Activated CD4-positive, alpha-beta T cell treated with anti-CD3 and anti-CD28 coated beads, Interleukin-2, Interleukin-4, amounts not matched to agents 100 ng/mL and 50 ng/mL, durations not matched to agents 16 hours and 8 hours (primary cell): ENCODE data around the gene CYP4F3.
"Not testable (repeated sequence)": the region's sequence is repeated elsewhere in the genome, so short reads cannot be mapped to it uniquely, and the experiment has no call there.

Experiments
- DNase-seq: peaks from one replicate; pipeline ENCODE4 v3.0.0-alpha.2; 2020; ENCODE audit warnings: low spot score

CYP4F3 gene, protein sequence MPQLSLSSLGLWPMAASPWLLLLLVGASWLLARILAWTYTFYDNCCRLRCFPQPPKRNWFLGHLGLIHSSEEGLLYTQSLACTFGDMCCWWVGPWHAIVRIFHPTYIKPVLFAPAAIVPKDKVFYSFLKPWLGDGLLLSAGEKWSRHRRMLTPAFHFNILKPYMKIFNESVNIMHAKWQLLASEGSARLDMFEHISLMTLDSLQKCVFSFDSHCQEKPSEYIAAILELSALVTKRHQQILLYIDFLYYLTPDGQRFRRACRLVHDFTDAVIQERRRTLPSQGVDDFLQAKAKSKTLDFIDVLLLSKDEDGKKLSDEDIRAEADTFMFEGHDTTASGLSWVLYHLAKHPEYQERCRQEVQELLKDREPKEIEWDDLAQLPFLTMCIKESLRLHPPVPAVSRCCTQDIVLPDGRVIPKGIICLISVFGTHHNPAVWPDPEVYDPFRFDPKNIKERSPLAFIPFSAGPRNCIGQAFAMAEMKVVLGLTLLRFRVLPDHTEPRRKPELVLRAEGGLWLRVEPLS

DNA sequence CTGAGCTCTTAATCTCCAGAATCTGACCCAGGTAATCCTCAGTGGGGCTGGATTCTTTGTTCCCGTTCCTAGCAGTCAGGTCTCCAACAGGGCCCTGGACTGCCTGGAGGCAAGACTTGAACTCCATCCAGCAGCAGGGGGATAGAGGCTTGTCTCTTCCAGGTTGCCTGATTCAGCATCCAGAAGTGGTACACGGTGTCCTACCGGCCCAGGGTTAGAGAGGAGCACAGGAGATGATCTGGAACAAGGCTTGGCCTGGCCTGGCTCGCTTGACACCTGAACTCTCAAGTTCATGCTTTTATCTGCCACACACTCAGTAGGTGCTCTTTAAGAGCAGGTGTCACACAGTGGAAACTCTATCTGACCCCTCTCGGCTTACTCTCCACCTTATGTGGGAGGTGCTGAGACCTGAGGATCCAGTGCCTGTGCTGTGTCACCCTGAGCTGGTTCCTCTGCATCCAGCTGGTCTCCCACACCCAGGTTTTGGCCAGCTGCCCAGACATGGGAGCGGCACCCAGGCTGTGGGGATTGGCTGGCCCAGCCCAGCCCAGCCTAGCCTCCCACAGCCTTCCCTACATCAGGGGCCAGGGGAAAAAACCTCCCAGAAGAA lies at the start of gene CYP4F3:
Gene CYP4F3 (plus strand): TSS at position 604 of the 610 bp plus-strand sequence. CDS start 519 bp downstream, outside the sequence.
- no peak for DNase-seq

DNA sequence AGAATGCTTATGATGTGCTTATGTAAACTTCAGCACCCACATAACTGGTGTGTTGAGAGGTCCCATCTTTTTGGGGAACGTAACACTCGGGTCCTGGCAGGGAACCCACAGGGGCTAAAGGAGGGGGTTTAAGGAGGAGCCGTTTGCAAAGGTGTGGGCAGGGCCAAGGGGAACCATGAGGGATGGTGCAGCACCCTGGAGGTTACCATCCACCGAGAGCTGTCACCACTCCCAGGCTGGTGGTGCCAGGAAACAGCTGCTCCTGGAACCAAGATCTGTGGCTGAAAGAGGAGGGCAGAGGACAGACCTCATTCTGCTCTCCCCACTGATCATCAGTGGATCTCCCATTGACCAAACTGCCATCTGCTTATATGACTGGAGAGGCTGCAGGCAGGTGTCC lies 48.9 kb upstream of the CYP4F3 start:
- DNase-seq, result no peak

DNA sequence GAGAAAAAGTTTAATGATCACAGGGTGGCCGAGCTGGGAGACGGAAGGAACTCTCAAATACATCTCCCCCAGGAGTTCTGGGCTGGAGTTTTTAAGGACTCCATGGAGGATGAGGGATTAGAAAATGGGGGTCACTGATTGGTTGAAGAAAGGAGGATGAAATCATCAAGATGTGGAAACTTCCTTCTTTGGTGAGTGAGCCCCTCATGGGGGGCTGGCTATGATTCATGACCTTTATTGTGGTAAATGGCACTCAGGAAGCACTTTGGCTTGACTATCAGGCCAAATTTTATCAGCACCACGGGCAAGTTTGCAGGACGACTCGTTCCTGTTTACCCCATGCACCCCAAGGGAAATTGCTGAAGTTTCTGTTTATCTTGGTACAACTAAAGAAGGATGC lies 48.2 kb upstream of the CYP4F3 start:
- DNase-seq, result not testable (repeated sequence)

DNA sequence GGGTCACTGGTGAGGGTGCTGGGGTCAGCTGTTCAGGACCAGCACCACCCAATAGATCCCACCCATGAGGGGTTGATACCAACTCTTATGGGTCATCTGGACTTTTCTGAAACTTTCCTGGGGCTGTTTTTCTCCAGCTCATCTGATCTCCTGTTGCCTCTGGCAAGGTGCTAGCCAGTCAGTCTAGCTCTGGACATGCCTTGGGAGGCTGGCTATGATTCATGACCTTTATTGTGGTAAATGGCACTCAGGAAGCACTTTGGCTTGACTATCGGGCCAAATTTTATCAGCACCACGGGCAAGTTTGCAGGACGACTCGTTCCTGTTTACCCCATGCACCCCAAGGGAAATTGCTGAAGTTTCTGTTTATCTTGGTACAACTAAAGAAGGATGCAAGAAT lies 46.9 kb upstream of the CYP4F3 start:
- DNase-seq, result not testable (repeated sequence)

DNA sequence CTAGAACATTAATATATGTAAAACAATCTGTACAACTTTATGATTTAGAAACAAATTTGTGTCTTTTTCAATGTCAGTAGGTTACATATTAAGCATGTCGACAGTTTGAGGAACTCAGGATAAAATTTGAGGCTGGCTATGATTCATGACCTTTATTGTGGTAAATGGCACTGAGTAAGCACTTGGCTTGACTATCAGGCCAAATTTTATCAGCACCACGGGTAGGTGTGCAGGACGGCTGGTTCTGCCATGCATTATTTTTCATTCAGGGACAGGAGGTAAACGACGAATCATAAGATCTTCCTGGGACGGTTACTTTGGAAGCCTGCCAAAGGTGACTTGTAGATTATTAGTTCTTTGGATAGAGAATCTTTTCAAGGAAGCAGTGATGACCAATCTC lies 45.6 kb upstream of the CYP4F3 start:
- no peak for DNase-seq

DNA sequence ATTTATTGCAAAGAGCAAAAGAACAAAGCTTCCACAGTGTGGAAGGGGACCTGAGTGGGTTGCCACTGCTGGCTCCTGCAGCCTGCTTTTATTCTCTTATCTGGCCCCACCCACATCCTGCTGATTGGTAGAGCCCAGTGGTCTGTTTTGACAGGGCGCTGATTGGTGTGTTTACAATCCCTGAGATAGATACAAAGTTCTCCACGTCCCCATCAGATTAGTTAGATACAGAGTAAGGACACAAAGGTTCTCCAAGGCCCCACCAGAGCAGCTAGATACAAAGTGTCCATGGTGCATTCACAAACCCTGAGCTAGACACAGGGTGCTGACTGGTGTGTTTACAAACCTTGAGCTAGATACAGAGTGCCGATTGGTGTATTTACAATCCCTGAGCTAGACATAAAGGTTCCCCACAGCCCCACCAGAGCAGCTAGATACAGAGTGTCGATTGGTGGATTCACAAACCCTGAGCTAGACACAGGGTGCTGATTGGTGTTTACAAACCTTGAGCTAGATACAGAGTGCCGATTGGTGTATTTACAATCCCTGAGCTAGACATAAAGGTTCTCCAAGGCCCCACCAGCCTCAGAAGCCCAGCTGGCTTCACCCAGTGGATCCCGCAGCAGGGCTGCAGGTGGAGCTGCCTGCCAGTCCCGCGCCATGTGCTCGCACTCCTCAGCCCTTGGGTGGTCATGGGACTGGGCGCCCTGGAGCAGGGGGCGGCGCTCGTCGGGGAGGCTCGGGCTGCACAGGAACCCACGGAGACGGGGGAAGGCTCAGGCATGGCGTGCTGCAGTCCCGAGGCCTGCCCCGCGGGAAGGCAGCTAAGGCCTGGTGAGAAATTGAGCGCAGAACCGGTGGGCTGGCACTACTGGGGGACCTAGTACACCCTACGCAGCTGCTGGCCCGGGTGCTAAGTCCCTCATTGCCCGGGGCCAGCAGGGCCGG lies 32.4 kb upstream of the CYP4F3 start:
- DNase-seq, result not testable (repeated sequence)

DNA sequence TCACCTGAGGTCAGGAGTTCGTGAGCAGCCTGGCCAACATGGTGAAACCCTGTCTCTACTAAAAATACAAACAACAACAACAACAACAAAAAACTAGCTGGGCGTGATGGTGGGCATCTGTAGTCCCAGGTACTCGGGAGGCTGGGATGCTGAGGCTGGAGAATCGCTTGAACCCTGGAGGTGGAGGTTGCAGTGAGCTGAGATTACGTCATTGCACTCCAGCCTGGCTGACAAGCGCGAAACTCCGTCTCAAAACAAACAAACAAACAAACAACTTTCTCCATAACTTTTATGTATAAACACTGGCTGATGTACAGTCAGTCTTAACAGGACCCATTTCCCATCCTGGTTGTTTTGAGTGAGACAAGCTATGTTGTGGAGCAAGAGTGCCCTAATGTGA lies 31.4 kb upstream of the CYP4F3 start:
- DNase-seq, result no peak

DNA sequence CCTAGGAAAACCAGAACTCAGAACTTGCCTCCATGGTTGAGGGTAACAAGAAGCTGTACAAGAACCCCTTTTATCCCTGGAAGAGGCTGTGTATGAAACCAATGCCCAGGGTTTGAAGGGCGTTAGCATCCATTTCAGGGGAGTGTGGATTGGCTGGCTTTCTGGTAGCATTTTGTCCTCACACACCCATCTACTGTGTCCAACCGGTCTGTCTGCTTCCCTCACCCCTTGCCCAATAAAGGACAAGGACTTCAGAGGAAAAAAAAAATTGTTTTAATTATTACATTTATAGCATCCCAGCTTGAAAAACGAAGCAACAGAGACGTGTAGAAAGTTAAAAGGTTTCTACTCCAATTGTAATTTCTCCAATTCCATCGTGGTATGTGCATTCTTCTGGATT lies 28.4 kb upstream of the CYP4F3 start:
- DNase-seq, result no peak

DNA sequence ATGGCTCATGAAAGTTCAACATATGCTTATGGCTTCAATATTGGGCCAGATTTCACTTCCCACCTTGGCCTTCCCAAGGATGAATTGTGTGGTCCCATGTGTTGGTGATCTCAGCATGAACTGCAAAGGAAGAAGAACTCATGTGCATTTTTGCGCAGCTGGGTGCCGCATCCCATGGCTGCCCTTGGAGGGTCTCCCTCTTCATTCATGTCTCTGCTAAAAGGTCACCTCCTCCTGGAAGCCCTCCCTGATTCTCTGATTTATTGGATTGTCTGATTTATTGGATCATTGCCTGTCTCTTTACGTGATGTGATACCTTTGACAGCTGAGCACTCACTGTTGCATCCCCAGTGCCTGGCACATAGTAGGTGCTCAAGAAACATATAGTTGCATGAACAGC lies 27.4 kb upstream of the CYP4F3 start:
- no peak for DNase-seq

DNA sequence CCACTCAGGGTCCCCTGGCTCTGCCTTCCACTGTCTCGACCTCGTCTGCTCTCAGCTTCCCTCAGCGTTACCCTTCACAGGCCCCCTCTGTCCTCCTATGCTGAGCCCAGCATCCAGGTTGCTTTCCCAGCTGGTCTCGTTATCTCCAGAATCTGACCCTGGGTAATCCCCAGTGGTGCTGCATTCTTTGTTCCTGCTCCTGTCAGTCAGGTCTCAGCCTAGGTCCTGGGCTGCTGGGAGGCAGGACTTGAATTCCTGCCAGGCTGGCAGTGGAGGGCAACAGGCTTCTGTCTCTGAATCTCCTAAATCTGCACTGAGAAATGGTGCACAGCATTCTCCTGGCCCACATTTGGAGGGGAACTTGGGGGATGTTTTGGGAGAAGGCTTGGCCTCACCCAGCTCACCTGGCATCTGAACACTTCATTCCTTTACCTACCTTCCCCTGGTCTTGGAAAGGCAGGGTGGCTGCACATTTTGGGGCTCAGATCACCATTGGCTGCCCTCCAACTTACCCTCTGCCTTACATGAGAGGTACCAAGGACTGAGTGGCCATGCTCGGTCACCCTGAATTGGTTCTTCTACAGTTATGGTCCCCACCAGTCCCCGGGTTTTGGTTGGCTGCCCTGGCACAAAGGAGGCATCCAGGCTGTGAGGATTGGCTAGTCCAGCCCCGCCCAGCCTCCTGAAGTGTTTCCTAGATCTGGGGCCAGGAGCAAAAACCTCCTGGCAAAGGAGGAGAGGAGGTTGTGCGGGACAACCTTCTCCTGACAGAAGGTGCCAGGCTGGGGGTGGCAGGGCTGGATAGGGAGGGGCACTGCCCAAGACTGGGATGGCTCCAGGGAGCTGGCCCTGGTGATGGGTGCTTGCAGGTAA lies 26.0 kb upstream of the CYP4F3 start, which contains the start of gene CYP4F8:
Gene CYP4F8 (plus strand): TSS at position 712 of the 873 bp plus-strand sequence. CDS start 399 bp downstream, outside the sequence.
- no peak for DNase-seq

DNA sequence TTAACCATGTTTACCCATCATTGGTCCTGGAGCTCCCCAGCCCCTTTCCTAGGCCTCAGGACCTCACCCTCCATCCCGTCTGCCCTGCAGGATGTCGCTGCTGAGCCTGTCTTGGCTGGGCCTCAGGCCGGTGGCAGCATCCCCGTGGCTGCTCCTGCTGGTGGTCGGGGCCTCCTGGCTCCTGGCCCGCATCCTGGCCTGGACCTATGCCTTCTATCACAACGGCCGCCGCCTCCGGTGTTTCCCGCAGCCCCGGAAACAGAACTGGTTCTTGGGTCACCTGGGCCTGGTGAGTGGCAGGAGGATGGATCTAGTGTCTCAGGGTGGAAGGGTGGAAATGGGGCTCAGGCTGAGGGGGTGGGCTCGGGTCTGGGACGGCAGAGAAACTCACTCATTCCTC lies 25.2 kb upstream of the CYP4F3 start:
- DNase-seq, result no peak

DNA sequence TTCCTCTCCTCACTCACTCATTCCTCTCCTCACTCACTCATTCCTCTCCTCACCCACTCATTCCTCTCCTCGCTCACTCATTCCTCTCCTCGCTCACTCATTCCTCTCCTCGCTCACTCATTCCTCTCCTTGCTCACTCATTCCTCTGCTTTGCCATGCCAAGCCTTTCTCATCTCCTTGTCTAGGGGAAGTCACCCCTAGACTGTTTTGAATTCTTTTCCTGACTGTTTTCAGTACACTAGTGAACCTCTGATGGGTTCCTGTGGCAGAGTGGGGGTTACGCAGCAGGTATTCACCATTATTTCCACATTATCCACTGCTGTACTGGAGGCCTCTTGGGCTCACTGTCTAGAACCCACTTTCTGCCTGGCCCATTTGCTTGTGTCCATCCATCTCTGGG lies 24.5 kb upstream of the CYP4F3 start:
- DNase-seq, result no peak

DNA sequence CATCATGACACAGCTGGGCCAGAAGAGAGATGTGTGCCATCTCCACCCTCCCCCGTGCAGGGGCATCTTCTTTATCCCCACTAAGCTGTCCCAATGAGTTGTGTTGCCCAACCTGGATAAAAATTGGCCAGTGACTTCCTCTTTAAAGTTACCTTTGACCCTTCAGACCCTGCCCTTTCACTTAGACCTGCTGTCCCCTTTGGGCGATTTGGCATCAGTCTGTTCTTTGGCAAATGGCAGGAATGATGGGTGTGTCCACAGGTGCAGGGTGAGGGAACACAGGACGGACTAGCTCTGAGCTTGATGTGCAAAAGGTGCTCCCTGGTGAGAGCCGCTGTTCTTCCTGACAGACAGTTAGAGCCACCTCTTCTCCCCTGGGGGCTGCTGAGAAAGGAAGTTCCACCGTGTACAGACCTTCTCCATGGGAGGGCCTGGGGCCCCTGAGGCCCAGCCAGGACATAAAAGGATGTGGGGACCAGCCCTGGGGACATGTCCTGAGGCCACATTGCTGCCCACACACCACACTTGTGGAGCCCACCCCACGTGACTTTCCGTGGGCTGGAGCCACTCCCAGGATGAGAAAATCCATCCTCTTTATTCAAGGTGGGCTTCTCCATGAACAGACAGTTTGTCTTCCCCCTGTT lies 23.9 kb upstream of the CYP4F3 start:
- DNase-seq, result no peak

DNA sequence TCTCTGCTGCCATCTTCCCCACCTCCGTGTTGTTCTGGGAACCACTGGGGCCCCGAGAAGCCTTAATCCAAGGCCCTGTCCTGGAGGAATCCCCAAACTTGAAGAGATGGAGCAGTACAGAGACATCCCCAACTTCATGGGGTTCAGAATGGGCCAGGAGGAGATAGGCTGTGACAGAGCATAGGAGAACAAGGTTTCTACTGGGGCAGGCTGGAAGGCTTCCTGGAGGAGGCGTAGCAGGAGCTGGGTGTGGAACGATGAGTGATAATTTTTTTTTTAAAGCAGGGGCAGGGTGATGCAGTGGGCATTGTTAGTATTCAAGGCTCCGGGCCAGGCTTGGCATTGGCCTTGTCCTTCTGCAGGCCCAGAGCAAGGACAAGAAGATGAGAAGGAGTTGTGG lies 22.4 kb upstream of the CYP4F3 start:
- no peak for DNase-seq

DNA sequence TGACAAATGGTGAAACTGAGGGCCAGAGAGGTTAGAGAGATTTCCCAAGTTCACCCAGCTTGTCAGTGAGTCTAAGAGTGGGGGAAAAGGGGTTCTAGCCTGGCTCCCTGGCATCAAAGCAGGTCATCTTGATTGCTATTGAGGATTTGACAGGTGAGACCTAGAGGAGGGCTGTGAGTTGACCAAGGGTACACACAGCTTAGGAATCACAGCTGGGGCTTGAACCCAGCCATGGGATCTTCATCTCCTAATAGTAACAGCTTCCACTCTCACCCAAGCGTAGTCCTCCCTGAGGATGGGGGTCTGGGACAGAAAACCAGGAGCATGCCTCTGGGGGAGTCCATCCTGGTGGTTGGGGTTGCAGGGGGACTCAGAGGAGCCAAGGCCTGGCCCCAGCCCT lies 18.9 kb upstream of the CYP4F3 start:
- DNase-seq, result no peak

DNA sequence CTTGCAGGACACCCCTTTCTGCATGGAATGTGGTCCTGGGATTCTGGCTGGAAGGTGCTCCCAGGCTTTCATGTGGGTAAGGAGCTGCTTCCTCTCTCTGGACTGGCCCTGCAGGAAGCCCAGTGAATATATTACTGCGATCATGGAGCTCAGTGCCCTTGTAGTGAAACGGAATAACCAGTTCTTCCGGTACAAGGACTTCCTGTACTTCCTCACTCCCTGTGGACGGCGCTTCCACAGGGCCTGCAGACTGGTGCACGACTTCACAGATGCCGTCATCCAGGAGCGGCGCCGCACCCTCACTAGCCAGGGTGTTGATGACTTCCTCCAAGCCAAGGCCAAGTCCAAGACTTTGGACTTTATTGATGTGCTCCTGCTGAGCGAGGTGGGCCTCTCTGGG lies 17.7 kb upstream of the CYP4F3 start:
- no peak for DNase-seq

DNA sequence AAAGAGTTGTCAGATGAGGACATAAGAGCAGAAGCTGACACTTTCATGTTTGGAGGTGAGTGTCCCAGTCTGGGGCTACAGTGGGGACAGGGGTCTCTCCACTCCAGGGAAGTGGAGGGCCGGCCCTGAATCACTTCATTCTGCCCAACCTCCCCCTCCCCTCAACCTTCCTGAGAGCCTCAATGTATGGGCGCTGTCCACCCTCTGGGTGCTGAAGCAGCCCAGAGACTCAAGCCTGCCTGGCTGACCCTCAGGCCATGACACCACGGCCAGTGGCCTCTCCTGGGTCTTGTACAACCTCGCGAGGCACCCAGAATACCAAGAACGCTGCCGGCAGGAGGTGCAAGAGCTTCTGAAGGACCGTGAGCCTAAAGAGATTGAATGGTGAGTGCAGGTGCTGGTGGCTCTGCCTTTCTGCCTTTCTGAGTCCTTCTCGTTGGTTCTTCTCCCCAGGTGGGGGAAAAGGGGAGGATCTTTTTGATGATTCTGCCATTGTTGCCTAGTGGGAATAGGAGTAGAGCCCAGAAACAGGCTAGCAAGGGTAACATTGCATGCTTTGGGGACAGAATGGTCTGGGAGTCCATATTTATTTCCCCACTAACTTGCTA lies 16.9 kb upstream of the CYP4F3 start:
- DNase-seq, result no peak

DNA sequence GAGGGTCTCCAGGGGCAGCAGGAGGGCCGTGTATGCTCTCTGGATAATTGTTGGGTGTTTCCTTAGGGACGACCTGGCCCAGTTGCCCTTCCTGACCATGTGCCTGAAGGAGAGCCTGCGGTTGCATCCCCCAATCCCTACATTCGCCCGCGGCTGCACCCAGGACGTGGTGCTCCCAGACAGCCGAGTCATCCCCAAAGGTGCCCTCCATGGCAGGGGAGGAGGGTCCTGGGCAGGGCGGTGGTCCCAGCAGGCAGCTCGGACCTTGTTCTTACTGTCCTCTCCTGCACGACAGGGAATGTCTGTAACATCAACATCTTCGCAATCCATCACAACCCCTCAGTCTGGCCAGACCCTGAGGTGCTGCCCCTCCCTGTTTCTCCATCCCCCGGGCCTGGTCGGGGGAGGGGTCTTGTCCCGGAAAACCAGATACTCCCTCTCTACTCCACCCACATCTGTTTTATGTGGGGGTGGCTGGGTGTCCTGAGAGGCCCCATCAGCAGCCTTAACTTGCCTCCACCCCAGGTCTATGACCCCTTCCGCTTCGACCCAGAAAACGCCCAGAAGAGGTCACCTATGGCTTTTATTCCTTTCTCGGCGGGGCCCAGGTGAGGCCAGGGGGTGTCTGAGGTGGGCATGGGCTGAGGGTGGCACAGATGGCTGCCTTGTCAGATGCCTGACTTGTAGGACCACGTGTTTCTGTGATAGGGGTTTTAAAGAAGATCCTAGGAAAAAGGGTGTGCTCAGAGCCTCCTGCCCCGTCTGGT lies 12.3 kb upstream of the CYP4F3 start:
- no peak for DNase-seq
